ENCODE results near the gene VSTM4. TPM values are rescaled to one million over a fixed set of nuclear protein-coding genes. Genes with fewer than 3 reads are reported as not detected.

The VSTM4 gene
- total RNA-seq, 3 donors from 2014 or later = 8.5 to 17.3 (median 9.5) TPM

GRCh38 chr10:49068672-49069217 lies 46.6 kb downstream of the VSTM4 start:
- TF ChIP-seq POLR2A (IDR thresholded peaks at IDR 0.05) (no peak), CTCF (IDR thresholded peaks at IDR 0.05) (no peak), POLR2AphosphoS5 (IDR thresholded peaks at IDR 0.05) (no peak)
- Histone ChIP-seq H3K9me3 (no peaks in the 10 kb centered on the region), H3K27ac (no peak overlapping the region), H3K27me3 (no peaks in the 10 kb centered on the region), H3K4me3 (no peak overlapping the region), H3K36me3 (no peaks in the 10 kb centered on the region), H3K4me1 (no peaks in the 10 kb centered on the region)
- no peak for DNase-seq (ENCODE audit: low spot score in 2 of 2)
- intact Hi-C loops (cut with DNase I; ENCODE audit: low total_unique reads) = no loop called here

GRCh38 chr10:49068209-49068608 lies 47.1 kb downstream of the VSTM4 start:
- H3K4me3 ChIP-seq = no peak overlapping the region
- no peaks in the 10 kb centered on the region for H3K36me3 ChIP-seq
- H3K9me3 ChIP-seq = no peaks in the 10 kb centered on the region
- H3K27ac ChIP-seq = no peak overlapping the region
- TF ChIP-seq CTCF (IDR thresholded peaks at IDR 0.05) (no peak), POLR2AphosphoS5 (IDR thresholded peaks at IDR 0.05) (no peak), POLR2A (IDR thresholded peaks at IDR 0.05) (no peak)
- H3K4me1 ChIP-seq = no peaks in the 10 kb centered on the region
- DNase-seq (ENCODE audit: low spot score in 2 of 2) = no peak
- H3K27me3 ChIP-seq = no peaks in the 10 kb centered on the region
- intact Hi-C loops (cut with DNase I; ENCODE audit: low total_unique reads) = no loop called here

- no peak for TF ChIP-seq POLR2A (IDR thresholded peaks at IDR 0.05)
- no peak for TF ChIP-seq CTCF (IDR thresholded peaks at IDR 0.05)
- TF ChIP-seq POLR2AphosphoS5 (IDR thresholded peaks at IDR 0.05) = no peak
- Histone ChIP-seq H3K4me1 (no peaks in the 10 kb centered on the region), H3K4me3 (no peak overlapping the region), H3K9me3 (peaks cover 5% of the 10 kb centered on the region in 2 donors), H3K36me3 (no peaks in the 10 kb centered on the region), H3K27ac (no peak overlapping the region), H3K27me3 (no peaks in the 10 kb centered on the region)
- intact Hi-C loops (cut with DNase I; ENCODE audit: low total_unique reads) = no loop called here
- no peak for DNase-seq (ENCODE audit: low spot score in 2 of 2)
Observed at GRCh38 chr10:49066944-49067730, 48.2 kb downstream of the VSTM4 start.

GRCh38 chr10:49062229-49062628 lies 53.1 kb downstream of the VSTM4 start:
- DNase-seq (ENCODE audit: low spot score in 2 of 2) = no peak
- TF ChIP-seq POLR2A (IDR thresholded peaks at IDR 0.05) (no peak), POLR2AphosphoS5 (IDR thresholded peaks at IDR 0.05) (no peak), CTCF (IDR thresholded peaks at IDR 0.05) (no peak)
- no peak overlapping the region for H3K4me3 ChIP-seq
- peaks cover 6 to 10% of the 10 kb centered on the region in 2 donors for H3K9me3 ChIP-seq
- H3K36me3 ChIP-seq = no peaks in the 10 kb centered on the region
- no peak overlapping the region for H3K27ac ChIP-seq
- no peaks in the 10 kb centered on the region for H3K4me1 ChIP-seq
- H3K27me3 ChIP-seq = no peaks in the 10 kb centered on the region
- intact Hi-C loops (cut with DNase I; ENCODE audit: low total_unique reads) = no loop called here

- H3K36me3 ChIP-seq = no peaks in the 10 kb centered on the region
- H3K27me3 ChIP-seq = no peaks in the 10 kb centered on the region
- H3K4me3 ChIP-seq = no peak overlapping the region
- TF ChIP-seq CTCF (IDR thresholded peaks at IDR 0.05) (no peak), POLR2A (IDR thresholded peaks at IDR 0.05) (no peak), POLR2AphosphoS5 (IDR thresholded peaks at IDR 0.05) (no peak)
- no peak overlapping the region for H3K27ac ChIP-seq
- intact Hi-C loops (cut with DNase I; ENCODE audit: low total_unique reads) = no loop called here
- DNase-seq (ENCODE audit: low spot score in 2 of 2) = no peak
- peaks cover 6 to 10% of the 10 kb centered on the region in 2 donors for H3K9me3 ChIP-seq
- H3K4me1 ChIP-seq = no peaks in the 10 kb centered on the region
Observed at GRCh38 chr10:49061667-49062066, 53.7 kb downstream of the VSTM4 start.
